Calu3 (cell line): Measurements from ENCODE around the gene CXCL1. TPM values are rescaled to one million over a fixed set of nuclear protein-coding genes. Genes with fewer than 3 reads are reported as not detected.
A peak's percentile ranks its signal among the peaks of the same experiment; 100 is the strongest.

Experiments used
- BruUV-seq: library from RNA; stranded (reverse); fragments of 400-500 nt; replicated peaks from 2 replicates; lab custom pipeline; 2021; lab: Mats Ljungman, UMichigan
- CTCF ChIA-PET: fragments of 300-600 bp; sonication (Branson Sonifier 250); formaldehyde crosslinking; loops from one replicate; lab custom pipeline; 2022; ENCODE audit warnings: antibody characterized with exemption; lab: Charles Lee
- DNase-seq: peaks from one replicate; pipeline ENCODE4 v3.0.0; 2022
- H3K27ac Mint-ChIP-seq: one replicate; pipeline ENCODE4 v1.8.0; 2022; ENCODE audit warnings: mixed read lengths; ENCODE audit not compliant: unreplicated experiment
- H3K27me3 Mint-ChIP-seq: one replicate; pipeline ENCODE4 v1.8.0; 2022; ENCODE audit warnings: mixed read lengths; ENCODE audit not compliant: unreplicated experiment
- H3K36me3 Mint-ChIP-seq: one replicate; pipeline ENCODE4 v1.8.0; 2022; ENCODE audit warnings: mild to moderate bottlenecking, moderate library complexity, mixed read lengths; ENCODE audit not compliant: insufficient read depth, unreplicated experiment
- H3K4me1 Mint-ChIP-seq: one replicate; pipeline ENCODE4 v1.8.0; 2022; ENCODE audit warnings: mild to moderate bottlenecking, low read depth, mixed read lengths; ENCODE audit not compliant: unreplicated experiment
- H3K4me3 Mint-ChIP-seq: one replicate; pipeline ENCODE4 v1.8.0; 2022; ENCODE audit warnings: mild to moderate bottlenecking, low read depth, moderate library complexity, mixed read lengths; ENCODE audit not compliant: unreplicated experiment
- H3K9me3 Mint-ChIP-seq: one replicate; pipeline ENCODE4 v1.8.0; 2022; ENCODE audit warnings: low read depth, mixed read lengths; ENCODE audit not compliant: unreplicated experiment
- intact Hi-C: fragments of 100-400 bp; cut with micrococcal nuclease; formaldehyde crosslinking; loops from one replicate; pipeline ENCODE4 v1.10.0; 2022; ENCODE audit not compliant: unreplicated experiment
- total RNA-seq: library from RNA; stranded (reverse); gene quantifications from 2 replicates; pipeline ENCODE4 v1.2.3, GENCODE V29; 2022
- TF ChIP-seq, protein P1 (sequence below): fragments of 200-600 bp; IDR thresholded peaks from one replicate; pipeline ENCODE4 v1.8.0; 2022; ENCODE audit warnings: antibody characterized with exemption; ENCODE audit not compliant: unreplicated experiment

Gene CXCL1
- total RNA-seq, 1 experiment from 2014 or later = 414 TPM

DNA sequence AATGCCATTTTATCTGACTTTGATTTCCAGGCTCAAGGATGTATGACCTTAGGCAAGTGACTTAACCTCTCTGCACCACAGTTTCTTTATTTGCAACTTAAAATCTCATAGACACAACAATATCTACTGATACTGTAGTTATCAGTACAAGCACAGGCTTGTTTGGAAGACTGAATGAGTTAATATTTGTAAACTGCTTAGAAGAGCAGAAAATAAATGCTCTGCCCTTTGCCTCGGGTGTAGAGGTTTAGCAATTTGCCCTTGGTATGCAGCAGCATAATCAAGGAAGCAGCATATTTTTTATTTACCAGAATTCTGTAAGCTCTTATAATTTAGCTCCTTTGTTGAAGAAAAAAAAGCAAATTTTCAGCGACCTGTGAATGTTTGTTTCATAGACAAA is 2.9 kb upstream of the CXCL1 start:
- Mint-ChIP-seq H3K4me3 (no peak overlapping the region), H3K9me3 (no peaks in the 10 kb centered on the region), H3K27ac (no peak overlapping the region), H3K4me1 (peaks cover 8% of the 10 kb centered on the region), H3K27me3 (no peaks in the 10 kb centered on the region), H3K36me3 (peaks cover 35% of the 10 kb centered on the region)
- BruUV-seq = no TSS peak
- intact Hi-C loops = loop anchor here (1.0 to 10.0 kb wide), 5 partner anchors 51 to 269 kb away; no protein-coding TSS in a partner anchor
- CTCF ChIA-PET = no interaction called here
- no peak for DNase-seq
- TF ChIP-seq, protein P1, sequence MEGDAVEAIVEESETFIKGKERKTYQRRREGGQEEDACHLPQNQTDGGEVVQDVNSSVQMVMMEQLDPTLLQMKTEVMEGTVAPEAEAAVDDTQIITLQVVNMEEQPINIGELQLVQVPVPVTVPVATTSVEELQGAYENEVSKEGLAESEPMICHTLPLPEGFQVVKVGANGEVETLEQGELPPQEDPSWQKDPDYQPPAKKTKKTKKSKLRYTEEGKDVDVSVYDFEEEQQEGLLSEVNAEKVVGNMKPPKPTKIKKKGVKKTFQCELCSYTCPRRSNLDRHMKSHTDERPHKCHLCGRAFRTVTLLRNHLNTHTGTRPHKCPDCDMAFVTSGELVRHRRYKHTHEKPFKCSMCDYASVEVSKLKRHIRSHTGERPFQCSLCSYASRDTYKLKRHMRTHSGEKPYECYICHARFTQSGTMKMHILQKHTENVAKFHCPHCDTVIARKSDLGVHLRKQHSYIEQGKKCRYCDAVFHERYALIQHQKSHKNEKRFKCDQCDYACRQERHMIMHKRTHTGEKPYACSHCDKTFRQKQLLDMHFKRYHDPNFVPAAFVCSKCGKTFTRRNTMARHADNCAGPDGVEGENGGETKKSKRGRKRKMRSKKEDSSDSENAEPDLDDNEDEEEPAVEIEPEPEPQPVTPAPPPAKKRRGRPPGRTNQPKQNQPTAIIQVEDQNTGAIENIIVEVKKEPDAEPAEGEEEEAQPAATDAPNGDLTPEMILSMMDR = no peak

GRCh38 chr4:73867783-73868182 is 1.4 kb upstream of the CXCL1 start:
- no peaks in the 10 kb centered on the region for H3K9me3 Mint-ChIP-seq
- peak; percentile 53 for DNase-seq
- H3K4me3 Mint-ChIP-seq = no peak overlapping the region
- peaks cover 50% of the 10 kb centered on the region for H3K36me3 Mint-ChIP-seq
- peak overlapping the region; percentile 29 for H3K27ac Mint-ChIP-seq
- CTCF ChIA-PET = interaction anchor here (0.7 to 1.5 kb wide), 5 partner anchors 29 to 199 kb away, joined by 3 to 8 read pairs (median 4); partner anchors contain the start of gene CXCL5
- no peaks in the 10 kb centered on the region for H3K27me3 Mint-ChIP-seq
- intact Hi-C loops = loop anchor here (2.0 to 10.0 kb wide), 4 partner anchors 53 to 267 kb away; no protein-coding TSS in a partner anchor
- peaks cover 13% of the 10 kb centered on the region for H3K4me1 Mint-ChIP-seq
- TF ChIP-seq, protein P1 = no peak
- no TSS peak for BruUV-seq

DNA sequence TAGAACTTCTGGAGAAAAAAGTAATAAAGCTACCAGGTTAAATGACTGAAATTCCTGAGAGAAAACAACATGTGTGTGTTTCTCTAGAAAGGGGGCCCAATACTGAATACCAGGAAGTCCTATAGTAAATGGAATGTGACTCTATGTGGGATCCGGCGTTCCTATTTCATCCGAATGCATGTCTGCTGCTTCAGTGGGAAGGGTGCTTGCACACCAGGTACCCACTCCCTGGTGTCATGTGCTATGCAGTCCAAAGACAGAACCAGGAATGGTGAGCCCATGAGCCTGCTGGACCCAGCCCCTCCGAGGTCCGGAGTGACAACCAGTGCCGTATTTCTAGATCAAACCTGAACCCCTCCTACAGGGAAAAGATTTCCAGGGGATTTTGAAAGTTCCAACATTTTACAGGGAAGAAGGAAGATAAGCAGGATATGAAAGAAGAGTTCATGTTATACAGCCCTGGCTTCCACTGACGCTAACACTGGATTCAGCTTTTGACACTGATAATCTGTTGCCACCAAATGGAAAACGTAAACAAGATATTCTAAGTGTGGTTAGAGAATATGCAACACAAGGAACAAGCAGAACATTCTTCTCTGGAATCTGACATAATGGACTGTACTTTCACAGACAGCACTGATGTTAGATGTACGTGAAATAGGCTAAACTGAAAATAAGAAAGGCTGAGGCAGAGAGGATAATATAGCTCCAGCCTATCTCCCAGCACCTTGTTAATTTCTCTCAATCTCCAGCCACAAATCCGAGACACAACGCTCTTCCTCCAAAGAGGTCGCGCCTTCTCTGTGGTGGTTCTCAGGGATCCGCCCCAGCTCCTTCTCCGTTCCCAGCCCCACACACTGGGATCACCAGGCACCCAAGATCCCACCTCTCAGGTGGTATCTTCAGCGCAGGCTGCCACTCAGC is 725 bp upstream of the CXCL1 start:
- CTCF ChIA-PET = interaction anchor here (0.7 to 1.5 kb wide), 7 partner anchors 24 to 199 kb away, joined by 3 to 8 read pairs (median 4); partner anchors contain the start of gene CXCL5
- Mint-ChIP-seq H3K27me3 (no peaks in the 10 kb centered on the region), H3K27ac (peak overlapping the region; percentile 29), H3K36me3 (peaks cover 51% of the 10 kb centered on the region), H3K9me3 (no peaks in the 10 kb centered on the region), H3K4me3 (peak overlapping the region; percentile 88), H3K4me1 (peaks cover 18% of the 10 kb centered on the region)
- no peak for DNase-seq
- TF ChIP-seq, protein P1 = no peak
- BruUV-seq = TSS peak; percentile 88
- intact Hi-C loops = loop anchor here (5.0 to 10.0 kb wide), 2 partner anchors 136 to 266 kb away; no protein-coding TSS in a partner anchor

GRCh38 chr4:73870260-73870659 is 1.1 kb downstream of the CXCL1 start:
- TF ChIP-seq, protein P1 = no peak
- CTCF ChIA-PET = no interaction called here
- peak overlapping the region; percentile 29 for H3K27ac Mint-ChIP-seq
- peak overlapping the region; percentile 88 for H3K4me3 Mint-ChIP-seq
- BruUV-seq = no TSS peak
- peaks cover 57% of the 10 kb centered on the region for H3K36me3 Mint-ChIP-seq
- peaks cover 18% of the 10 kb centered on the region for H3K4me1 Mint-ChIP-seq
- no peaks in the 10 kb centered on the region for H3K9me3 Mint-ChIP-seq
- peak; percentile 56 for DNase-seq
- H3K27me3 Mint-ChIP-seq = no peaks in the 10 kb centered on the region
- intact Hi-C loops = loop anchor here (5.0 to 10.0 kb wide), 2 partner anchors 125 to 167 kb away; partner anchors contain the start of genes CXCL3 and CXCL5
